Measurements from ENCODE around the gene CENATAC. TPM values are rescaled to one million over a fixed set of nuclear protein-coding genes. Genes with fewer than 3 reads are reported as not detected.
"Not testable (repeated sequence)": the region's sequence is repeated elsewhere in the genome, so short reads cannot be mapped to it uniquely, and the experiment has no call there.

The CENATAC gene
- total and polyA plus RNA-seq, 10 donors: 27.0 to 86.2 (median 65.8) TPM

DNA sequence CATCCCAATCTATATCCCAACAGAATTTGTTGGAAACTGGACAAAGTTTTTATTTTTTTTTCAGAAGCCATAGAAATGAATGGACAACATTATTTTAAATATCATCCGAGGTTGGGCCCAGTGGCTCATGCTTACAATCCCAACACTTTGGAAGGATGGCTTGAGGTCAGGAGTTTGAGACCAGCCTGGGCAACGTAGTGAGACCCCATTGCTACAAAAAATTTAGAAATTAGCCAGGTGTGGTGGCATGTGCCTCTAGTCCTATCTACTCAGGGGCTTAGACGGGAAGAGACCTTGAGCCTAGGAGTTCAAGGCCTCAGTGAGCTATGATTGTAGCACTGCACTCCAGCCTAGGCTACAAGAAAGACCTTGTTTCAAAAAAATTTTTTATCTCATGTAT, 36.9 kb downstream of the CENATAC start:
- Histone ChIP-seq H3K27me3 (replicated peaks in 1 of 7) (no peaks in the 10 kb centered on the region), H3K4me3 (no peak overlapping the region), H3K9me3 (no peaks in the 10 kb centered on the region), H3K36me3 (no peaks in the 10 kb centered on the region), H3K27ac (no peak overlapping the region), H3K4me1 (peaks cover 4 to 19% (median 11%) of the 10 kb centered on the region in 6 donors)
- 69 to 87% (median 81%) methylated on average over 3 of the region's 3 CpGs for WGBS, 5 donors
- intact Hi-C loops (cut with DNase I; ENCODE audit: low total_unique reads): no loop called here
- no peak for DNase-seq
- TF ChIP-seq, protein P1, sequence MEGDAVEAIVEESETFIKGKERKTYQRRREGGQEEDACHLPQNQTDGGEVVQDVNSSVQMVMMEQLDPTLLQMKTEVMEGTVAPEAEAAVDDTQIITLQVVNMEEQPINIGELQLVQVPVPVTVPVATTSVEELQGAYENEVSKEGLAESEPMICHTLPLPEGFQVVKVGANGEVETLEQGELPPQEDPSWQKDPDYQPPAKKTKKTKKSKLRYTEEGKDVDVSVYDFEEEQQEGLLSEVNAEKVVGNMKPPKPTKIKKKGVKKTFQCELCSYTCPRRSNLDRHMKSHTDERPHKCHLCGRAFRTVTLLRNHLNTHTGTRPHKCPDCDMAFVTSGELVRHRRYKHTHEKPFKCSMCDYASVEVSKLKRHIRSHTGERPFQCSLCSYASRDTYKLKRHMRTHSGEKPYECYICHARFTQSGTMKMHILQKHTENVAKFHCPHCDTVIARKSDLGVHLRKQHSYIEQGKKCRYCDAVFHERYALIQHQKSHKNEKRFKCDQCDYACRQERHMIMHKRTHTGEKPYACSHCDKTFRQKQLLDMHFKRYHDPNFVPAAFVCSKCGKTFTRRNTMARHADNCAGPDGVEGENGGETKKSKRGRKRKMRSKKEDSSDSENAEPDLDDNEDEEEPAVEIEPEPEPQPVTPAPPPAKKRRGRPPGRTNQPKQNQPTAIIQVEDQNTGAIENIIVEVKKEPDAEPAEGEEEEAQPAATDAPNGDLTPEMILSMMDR (IDR thresholded peaks at IDR 0.05 in 8 of 11, conservative IDR thresholded peaks at IDR 0.05 in 3 of 11): no peak
- no peak for TF ChIP-seq POLR2A (IDR thresholded peaks at IDR 0.05)
- no peak for TF ChIP-seq POLR2AphosphoS5 (IDR thresholded peaks at IDR 0.05)

DNA sequence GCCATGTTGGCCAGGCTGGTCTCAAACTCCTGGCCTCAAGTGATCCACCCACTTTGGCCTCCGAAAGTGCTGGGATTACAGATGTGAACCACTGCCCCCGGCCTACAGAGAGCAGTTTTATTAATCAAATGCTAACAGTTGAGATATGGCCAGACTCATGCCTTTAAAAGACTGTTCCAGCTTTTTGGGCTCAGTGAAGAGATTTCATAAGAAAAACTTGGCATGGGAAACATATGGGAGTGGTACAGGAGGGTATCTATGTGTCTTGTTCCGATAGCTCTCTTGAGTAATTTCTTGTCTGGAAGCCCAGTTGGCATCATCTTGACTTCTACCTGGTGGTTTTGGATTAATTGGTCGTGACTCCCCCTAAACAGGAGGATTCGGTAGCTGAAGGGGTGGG, 40.9 kb downstream of the CENATAC start:
- DNase-seq: peak; percentile 13
- Histone ChIP-seq H3K27me3 (replicated peaks in 1 of 7) (no peaks in the 10 kb centered on the region), H3K9me3 (no peaks in the 10 kb centered on the region), H3K27ac (no peak overlapping the region), H3K36me3 (no peaks in the 10 kb centered on the region), H3K4me1 (peaks cover 0 to 8% (median 0%) of the 10 kb centered on the region in 6 donors), H3K4me3 (no peak overlapping the region)
- TF ChIP-seq POLR2A (IDR thresholded peaks at IDR 0.05) (no peak), POLR2AphosphoS5 (IDR thresholded peaks at IDR 0.05) (no peak)
- TF ChIP-seq, protein P1 (IDR thresholded peaks at IDR 0.05 in 8 of 11, conservative IDR thresholded peaks at IDR 0.05 in 3 of 11): no peak
- intact Hi-C loops (cut with DNase I; ENCODE audit: low total_unique reads): no loop called here
- 87 to 93% (median 92%) methylated on average over 5 of the region's 5 CpGs for WGBS, 5 donors

DNA sequence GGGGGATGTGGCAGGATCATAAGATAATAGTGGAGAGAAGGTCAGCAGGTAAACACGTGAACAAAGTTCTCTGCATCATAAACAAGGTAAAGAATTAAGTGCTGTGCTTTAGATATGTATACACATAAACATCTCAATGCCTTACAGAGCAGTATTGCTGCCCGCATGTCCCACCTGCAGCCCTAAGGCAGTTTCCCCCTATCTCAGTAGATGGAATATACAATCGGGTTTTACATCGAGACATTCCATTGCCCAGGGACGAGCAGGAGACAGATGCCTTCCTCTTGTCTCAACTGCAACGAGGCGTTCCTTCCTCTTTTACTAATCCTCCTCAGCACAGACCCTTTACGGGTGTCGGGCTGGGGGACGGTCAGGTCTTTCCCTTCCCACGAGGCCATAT, 41.5 kb downstream of the CENATAC start:
- 11 to 40% (median 23%) methylated on average over 7 to 11 of the region's 11 CpGs for WGBS, 5 donors
- intact Hi-C loops (cut with DNase I; ENCODE audit: low total_unique reads); H3K9me3 ChIP-seq: not testable (repeated sequence)

DNA sequence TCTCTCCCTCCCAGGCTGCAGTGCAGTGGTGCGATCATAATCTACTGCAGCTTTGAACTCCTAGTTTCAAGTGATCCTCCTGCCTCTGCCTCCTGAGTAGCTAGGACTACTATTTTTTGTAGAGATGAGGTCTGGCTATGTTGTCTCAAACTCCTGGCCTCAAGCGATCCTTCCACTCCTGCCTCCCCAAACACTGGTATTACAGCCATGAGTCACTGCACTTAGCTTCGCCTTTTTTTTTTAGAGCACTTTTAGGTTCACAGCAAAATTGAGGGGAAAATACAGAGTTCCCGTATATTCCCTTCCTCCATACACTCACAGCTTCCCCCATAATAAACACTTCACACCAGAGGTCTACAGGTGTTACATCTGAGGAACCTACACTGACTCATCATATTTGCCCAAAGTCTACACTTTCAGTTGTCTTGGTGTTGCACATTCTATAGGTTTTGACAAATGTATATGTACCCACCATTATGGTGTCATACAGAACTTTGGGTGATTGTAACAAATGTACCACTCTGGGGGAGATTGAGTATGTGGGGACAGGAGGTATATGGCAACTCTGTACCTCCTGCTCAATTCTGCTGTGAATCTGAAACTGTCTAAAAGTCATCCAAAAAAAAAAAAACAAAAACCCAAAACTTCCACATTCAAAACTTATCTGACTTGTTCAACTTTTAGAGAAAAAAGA, 44.0 kb downstream of the CENATAC start:
- H3K9me3 ChIP-seq: no peaks in the 10 kb centered on the region
- intact Hi-C loops (cut with DNase I; ENCODE audit: low total_unique reads): no loop called here
- WGBS, 5 donors: 81 to 93% (median 91%) methylated on average over 4 of the region's 4 CpGs
- H3K4me1 ChIP-seq: peaks cover 0 to 8% (median 0%) of the 10 kb centered on the region in 6 donors
- no peak for TF ChIP-seq POLR2AphosphoS5 (IDR thresholded peaks at IDR 0.05)
- TF ChIP-seq POLR2A (IDR thresholded peaks at IDR 0.05): no peak
- TF ChIP-seq, protein P1 (IDR thresholded peaks at IDR 0.05 in 8 of 11, conservative IDR thresholded peaks at IDR 0.05 in 3 of 11): no peak
- no peak overlapping the region for H3K27ac ChIP-seq
- no peak for DNase-seq
- no peaks in the 10 kb centered on the region for H3K27me3 ChIP-seq (replicated peaks in 1 of 7)
- no peak overlapping the region for H3K4me3 ChIP-seq
- peaks cover 0 to 29% (median 20%) of the 10 kb centered on the region in 6 donors for H3K36me3 ChIP-seq

More for the DNA sequence above, 41.5 kb downstream of the CENATAC start:
- not testable (repeated sequence) for H3K27ac ChIP-seq; H3K36me3 ChIP-seq; H3K4me3 ChIP-seq; H3K27me3 ChIP-seq (replicated peaks in 1 of 7); H3K4me1 ChIP-seq
- DNase-seq: peak; percentile 39
